GM21526 (cell line): ENCODE results near the gene TOMM34.

Source experiments
- ATAC-seq: cut with Tn5 transposase; IDR thresholded peaks from one replicate; pipeline ENCODE4 v1.9.1; 2021; ENCODE audit warnings: moderate library complexity; ENCODE audit not compliant: unreplicated experiment, low FRiP score

Gene TOMM34

GRCh38 chr20:44897133-44897532 lies 63.1 kb downstream of the TOMM34 start:
- no peak for ATAC-seq

- no peak for ATAC-seq
These were observed 63.6 kb downstream of the TOMM34 start for GRCh38 chr20:44896583-44896982.

- no peak for ATAC-seq
These were observed 65.2 kb downstream of the TOMM34 start for GRCh38 chr20:44894959-44895358.
